Lower lobe of right lung (tissue), 2 donors: ENCODE data around the gene KCNG4. TPM values are rescaled to one million over a fixed set of nuclear protein-coding genes. Genes with fewer than 3 reads are reported as not detected.
"Not testable (repeated sequence)": the region's sequence is repeated elsewhere in the genome, so short reads cannot be mapped to it uniquely, and the experiment has no call there.

Source experiments
- ATAC-seq, 2 donors: fragments of 200-7000 bp; cut with Tn5 transposase; one replicate each; pipeline ENCODE4 v1.9.1; 2020 to 2022; ENCODE audit warnings: mild to moderate bottlenecking in 2 of 2, moderate library complexity in 2 of 2
- DNase-seq: peaks from one replicate; pipeline ENCODE4 v3.0.0-alpha.2; 2020
- H3K27ac ChIP-seq: fragments of 200-600 bp; one replicate; pipeline ENCODE4 v1.8.0; 2022
- H3K27me3 ChIP-seq: fragments of 200-600 bp; one replicate; pipeline ENCODE4 v1.8.0; 2022; ENCODE audit warnings: low read depth
- H3K36me3 ChIP-seq: fragments of 200-600 bp; one replicate; pipeline ENCODE4 v1.8.0; 2022; ENCODE audit warnings: mild to moderate bottlenecking
- H3K4me1 ChIP-seq: fragments of 200-600 bp; one replicate; pipeline ENCODE4 v1.8.0; 2022
- H3K4me3 ChIP-seq: fragments of 200-600 bp; one replicate; pipeline ENCODE4 v1.8.0; 2022; ENCODE audit warnings: mild to moderate bottlenecking
- H3K9me3 ChIP-seq: fragments of 200-600 bp; one replicate; pipeline ENCODE4 v1.8.0; 2022
- CTCF ChIP-seq: fragments of 200-600 bp; IDR thresholded peaks from one replicate; pipeline ENCODE4 v1.8.0; 2022; ENCODE audit warnings: antibody characterized with exemption, mild to moderate bottlenecking
- intact Hi-C: fragments of 100-400 bp; cut with DNase I; formaldehyde crosslinking; loops from one replicate; pipeline ENCODE4 v1.11.0; 2022
- total RNA-seq: library from RNA; stranded (reverse); fragmentation: NEBNext Ultra II Directional; extraction: Animal tissue kit (Norgen Biotek cat#: 25700); gene quantifications from one replicate; pipeline ENCODE4 v1.2.1, GENCODE V29; 2021
- donor health status: DM: no; HTN: yes; CAD: no; lungs with severe emphysema.

The KCNG4 gene
- total RNA-seq, 1 donor from 2014 or later = not detected

GRCh38 chr16:84209989-84210388 lies 29.8 kb downstream of the KCNG4 start:
- no peak for ATAC-seq

GRCh38 chr16:84207879-84208278 lies 31.9 kb downstream of the KCNG4 start:
- no peak overlapping the region for H3K27ac ChIP-seq
- H3K36me3 ChIP-seq = no peaks in the 10 kb centered on the region
- ATAC-seq = no peak
- no peak for TF ChIP-seq CTCF
- DNase-seq = no peak
- intact Hi-C loops = no loop called here
- no peaks in the 10 kb centered on the region for H3K4me1 ChIP-seq
- H3K4me3 ChIP-seq = no peak overlapping the region
- no peaks in the 10 kb centered on the region for H3K9me3 ChIP-seq
- no peaks in the 10 kb centered on the region for H3K27me3 ChIP-seq

More at GRCh38 chr16:84209989-84210388, 29.8 kb downstream of the KCNG4 start:
- Histone ChIP-seq H3K9me3 (no peaks in the 10 kb centered on the region), H3K27me3 (no peaks in the 10 kb centered on the region), H3K36me3 (no peaks in the 10 kb centered on the region), H3K4me1 (no peaks in the 10 kb centered on the region), H3K27ac (no peak overlapping the region), H3K4me3 (no peak overlapping the region)
- intact Hi-C loops = no loop called here
- TF ChIP-seq CTCF = no peak
- no peak for DNase-seq

GRCh38 chr16:84207251-84207650 lies 32.6 kb downstream of the KCNG4 start:
- TF ChIP-seq CTCF = no peak
- H3K36me3 ChIP-seq = no peaks in the 10 kb centered on the region
- no peaks in the 10 kb centered on the region for H3K27me3 ChIP-seq
- no peak overlapping the region for H3K4me3 ChIP-seq
- H3K9me3 ChIP-seq = no peaks in the 10 kb centered on the region
- intact Hi-C loops = no loop called here
- no peaks in the 10 kb centered on the region for H3K4me1 ChIP-seq
- no peak for ATAC-seq
- DNase-seq = no peak
- no peak overlapping the region for H3K27ac ChIP-seq

- TF ChIP-seq CTCF = no peak
- Histone ChIP-seq H3K27ac (no peak overlapping the region), H3K27me3 (no peaks in the 10 kb centered on the region), H3K36me3 (no peaks in the 10 kb centered on the region), H3K4me1 (no peaks in the 10 kb centered on the region), H3K4me3 (no peak overlapping the region), H3K9me3 (no peaks in the 10 kb centered on the region)
- ATAC-seq = no peak
- no peak for DNase-seq
- intact Hi-C loops = no loop called here
Measured at GRCh38 chr16:84205976-84206691, 33.7 kb downstream of the KCNG4 start.

GRCh38 chr16:84205123-84205522 lies 34.7 kb downstream of the KCNG4 start:
- H3K4me1 ChIP-seq, DNase-seq, H3K36me3 ChIP-seq, H3K27ac ChIP-seq, intact Hi-C loops, H3K4me3 ChIP-seq, ATAC-seq, H3K9me3 ChIP-seq, H3K27me3 ChIP-seq: not testable (repeated sequence)

- H3K27me3 ChIP-seq, intact Hi-C loops, H3K9me3 ChIP-seq, H3K36me3 ChIP-seq, DNase-seq, H3K4me3 ChIP-seq, H3K27ac ChIP-seq, H3K4me1 ChIP-seq, ATAC-seq: not testable (repeated sequence)
Measured at GRCh38 chr16:84204551-84204950, 35.3 kb downstream of the KCNG4 start.
